IMR-90 (cell line): ENCODE data around the gene EIF4E3. TPM values are rescaled to one million over a fixed set of nuclear protein-coding genes. Genes with fewer than 3 reads are reported as not detected.

Source experiments
- ATAC-seq: fragments of 200-7000 bp; cut with Tn5 transposase; 2 replicates; pipeline ENCODE4 v1.9.1; 2020; ENCODE audit warnings: low read depth, mild to moderate bottlenecking, moderate library complexity
- BruUV-seq: library from RNA; stranded (reverse); fragments of 400-500 nt; replicated peaks from 2 replicates; lab custom pipeline; 2021; lab: Mats Ljungman, UMichigan
- CTCF ChIA-PET: fragments of 300-600 bp; formaldehyde crosslinking; extraction: SDS; loops from one replicate; lab custom pipeline; 2021; ENCODE audit warnings: antibody characterized with exemption; lab: Yijun Ruan, JAX
- POLR2A ChIA-PET: fragments of 300-600 bp; sonication (Branson Sonifier 250); formaldehyde crosslinking; loops from one replicate; lab custom pipeline; 2022; ENCODE audit warnings: antibody characterized with exemption; ENCODE audit not compliant: unreplicated experiment; lab: Charles Lee
- DNase-seq: peaks from one replicate; pipeline ENCODE4 v3.0.0; 2013
- H2AFZ ChIP-seq: replicated peaks from 2 replicates; pipeline ENCODE3; 2013; ENCODE audit warnings: low read length, mild to moderate bottlenecking; ENCODE audit not compliant: poor library complexity
- H2AK5ac ChIP-seq: 2 replicates; pipeline ENCODE4 v1.6.1; 2013; ENCODE audit warnings: low read depth, low read length, inconsistent platforms
- H2AK9ac ChIP-seq: replicated peaks from 2 replicates; pipeline ENCODE3; 2013; ENCODE audit warnings: mild to moderate bottlenecking, low read depth, low read length, moderate library complexity; ENCODE audit not compliant: poor library complexity
- H2BK120ac ChIP-seq: 2 replicates; pipeline ENCODE4 v1.6.1; 2013; ENCODE audit warnings: low read depth, low read length, inconsistent platforms
- H2BK15ac ChIP-seq: 3 replicates; pipeline ENCODE4 v1.6.1; 2013; ENCODE audit warnings: low read depth, low read length, inconsistent platforms
- H2BK20ac ChIP-seq: 2 replicates; pipeline ENCODE4 v1.6.1; 2013; ENCODE audit warnings: low read depth, mild to moderate bottlenecking, inconsistent platforms, low read length, moderate library complexity
- H2BK5ac ChIP-seq: 2 replicates; pipeline ENCODE4 v1.6.1; 2013; ENCODE audit warnings: mild to moderate bottlenecking, low read depth, low read length, inconsistent platforms; ENCODE audit not compliant: poor library complexity, severe bottlenecking
- H3K14ac ChIP-seq: replicated peaks from 2 replicates; pipeline ENCODE4 v1.6.1; 2013; ENCODE audit warnings: low read depth, low read length, inconsistent platforms
- H3K18ac ChIP-seq: 2 replicates; pipeline ENCODE4 v1.6.1; 2013; ENCODE audit warnings: low read depth, low read length, control low read depth
- H3K23ac ChIP-seq: 2 replicates; pipeline ENCODE4 v1.6.1; 2013; ENCODE audit warnings: low read depth, low read length, inconsistent platforms
- H3K27ac ChIP-seq: 2 replicates; pipeline ENCODE4 v1.5.1; 2013; ENCODE audit warnings: mild to moderate bottlenecking, control low read depth, low read length; ENCODE audit not compliant: insufficient read depth
- H3K27me3 ChIP-seq: 2 replicates; pipeline ENCODE4 v1.6.1; 2013; ENCODE audit warnings: low read length; ENCODE audit not compliant: control insufficient read depth, insufficient read depth
- H3K36me3 ChIP-seq: 2 replicates; pipeline ENCODE4 v1.6.1; 2013; ENCODE audit warnings: low read length, mixed read lengths; ENCODE audit not compliant: control insufficient read depth, insufficient read depth
- H3K4ac ChIP-seq: 2 replicates; pipeline ENCODE4 v1.6.1; 2013; ENCODE audit warnings: low read depth, low read length, inconsistent platforms
- H3K4me1 ChIP-seq: 2 replicates; pipeline ENCODE4 v1.6.1; 2013; ENCODE audit warnings: low read length, mixed read lengths; ENCODE audit not compliant: control insufficient read depth, insufficient read depth
- H3K4me2 ChIP-seq: 2 replicates; pipeline ENCODE4 v1.6.1; 2013; ENCODE audit warnings: low read depth, mild to moderate bottlenecking, control low read depth, low read length, moderate library complexity
- H3K4me3 ChIP-seq: 2 replicates; pipeline ENCODE4 v1.5.1; 2013; ENCODE audit warnings: low read depth, mild to moderate bottlenecking, control low read depth, low read length, moderate library complexity; ENCODE audit not compliant: insufficient read depth
- H3K56ac ChIP-seq: 2 replicates; pipeline ENCODE4 v1.6.1; 2013; ENCODE audit warnings: low read length, inconsistent platforms; ENCODE audit not compliant: insufficient read depth; ENCODE audit errors: extremely low read depth
- H3K79me1 ChIP-seq, 2 experiments: 2 replicates each; pipeline ENCODE4 v1.6.1; 2013; ENCODE audit warnings: low read length in 2 of 2, inconsistent platforms in 1 of 2, low read depth in 1 of 2
- H3K9ac ChIP-seq: 2 replicates; pipeline ENCODE4 v1.6.1; 2013; ENCODE audit warnings: low read depth, low read length, control low read depth
- H3K9me1 ChIP-seq: 2 replicates; pipeline ENCODE4 v1.6.1; 2013; ENCODE audit warnings: low read length, inconsistent platforms; ENCODE audit not compliant: insufficient read depth
- H3K9me3 ChIP-seq: 2 replicates; pipeline ENCODE4 v1.6.1; 2013; ENCODE audit warnings: low read length; ENCODE audit not compliant: control insufficient read depth, insufficient read depth
- H4K20me1 ChIP-seq: 2 replicates; pipeline ENCODE4 v1.6.1; 2013; ENCODE audit warnings: low read length, inconsistent platforms; ENCODE audit not compliant: insufficient read depth
- H4K5ac ChIP-seq: 2 replicates; pipeline ENCODE4 v1.6.1; 2013; ENCODE audit warnings: mild to moderate bottlenecking, low read depth, low read length, control low read depth
- H4K8ac ChIP-seq, 2 experiments: 2 replicates each; pipeline ENCODE4 v1.6.1; 2013; ENCODE audit warnings: low read depth in 2 of 2, low read length in 2 of 2, control low read depth in 1 of 2, inconsistent platforms in 1 of 2
- H4K91ac ChIP-seq: 2 replicates; pipeline ENCODE4 v1.6.1; 2013; ENCODE audit warnings: low read depth, low read length, inconsistent platforms; ENCODE audit not compliant: insufficient read depth
- BHLHE40 ChIP-seq: fragments of 150-350 bp; IDR thresholded peaks from 2 replicates; pipeline ENCODE4 v1.6.1; 2016; ENCODE audit warnings: mild to moderate bottlenecking, low read depth, low read length
- CEBPB ChIP-seq: IDR thresholded peaks from 2 replicates; pipeline ENCODE4 v1.6.1; 2012; ENCODE audit warnings: low read depth, low read length, improper control_type of control experiment
- CTCF ChIP-seq: conservative IDR thresholded peaks from 2 replicates; pipeline ENCODE4 v1.5.1; 2012; ENCODE audit warnings: mild to moderate bottlenecking, low read depth, low read length, improper control_type of control experiment
- ELK1 ChIP-seq: fragments of 150-350 bp; IDR thresholded peaks from 2 replicates; pipeline ENCODE4 v1.6.1; 2016; ENCODE audit warnings: low read depth, mild to moderate bottlenecking, low read length, moderate library complexity, borderline replicate concordance
- FOS ChIP-seq: fragments of 150-350 bp; IDR thresholded peaks from 2 replicates; pipeline ENCODE4 v1.6.1; 2016; ENCODE audit warnings: low read depth, low read length
- MAFK ChIP-seq: IDR thresholded peaks from 2 replicates; pipeline ENCODE4 v1.6.1; 2012; ENCODE audit warnings: low read depth, low read length, improper control_type of control experiment
- MAZ ChIP-seq: IDR thresholded peaks from 2 replicates; pipeline ENCODE4 v1.6.1; 2012; ENCODE audit warnings: low read depth, mild to moderate bottlenecking, low read length, improper control_type of control experiment, moderate library complexity, borderline replicate concordance
- MXI1 ChIP-seq: IDR thresholded peaks from 2 replicates; pipeline ENCODE4 v1.6.1; 2012; ENCODE audit warnings: low read depth, mild to moderate bottlenecking, low read length, moderate library complexity, borderline replicate concordance
- NFE2L2 ChIP-seq: fragments of 150-350 bp; IDR thresholded peaks from 2 replicates; pipeline ENCODE4 v1.6.1; 2016; ENCODE audit warnings: low read depth, mild to moderate bottlenecking, low read length
- POLR2A ChIP-seq: IDR thresholded peaks from 2 replicates; pipeline ENCODE4 v1.6.1; 2012; ENCODE audit warnings: mild to moderate bottlenecking, low read depth, low read length
- RAD21 ChIP-seq: IDR thresholded peaks from 2 replicates; pipeline ENCODE4 v1.6.1; 2012; ENCODE audit warnings: low read length, improper control_type of control experiment
- RCOR1 ChIP-seq: IDR thresholded peaks from 2 replicates; pipeline ENCODE4 v1.6.1; 2012; ENCODE audit warnings: mild to moderate bottlenecking, low read length, improper control_type of control experiment; ENCODE audit not compliant: insufficient replicate concordance
- RFX5 ChIP-seq: IDR thresholded peaks from 2 replicates; pipeline ENCODE4 v1.8.0; 2012; ENCODE audit warnings: low read depth, mild to moderate bottlenecking, low read length, moderate library complexity
- SMC3 ChIP-seq: fragments of 150-350 bp; IDR thresholded peaks from 2 replicates; pipeline ENCODE4 v1.6.1; 2016; ENCODE audit warnings: low read depth, mild to moderate bottlenecking, antibody characterized with exemption, low read length, moderate library complexity
- WGBS, 2 experiments: methylation state at CpG; one replicate each; pipeline versions ENCODE4 v1.1.5 to v1.1.7; 2013; ENCODE audit warnings: missing lambda C conversion rate in 2 of 2; ENCODE audit not compliant: insufficient read length in 1 of 2; ENCODE audit errors: extremely low coverage in 2 of 2; 5-methylcytosine and 5-hydroxymethylcytosine counted together
- dilution Hi-C: fragments of 300-500 bp; cut with HindIII; formaldehyde crosslinking; loops from one replicate; pipeline ENCODE4 v1.14.3; 2018; ENCODE audit warnings: low sequenced_read_pairs; ENCODE audit not compliant: unreplicated experiment
- in situ Hi-C: fragments of 300-500 bp; cut with MboI; formaldehyde crosslinking; loops from 3 replicates; pipeline ENCODE4 v1.14.3; 2019; ENCODE audit warnings: low sequenced_read_pairs, inconsistent platforms, mixed read lengths
- intact Hi-C: fragments of 100-400 bp; cut with micrococcal nuclease; formaldehyde crosslinking; loops from 2 replicates; pipeline ENCODE4 v1.10.0; 2022
- polyA plus RNA-seq, 3 experiments: library from polyadenylated mRNA; depleted of rRNA; stranded (reverse); fragments of >200 nt; gene quantifications; 2 replicates each; pipeline ENCODE4 v1.2.3, GENCODE V29; 2012; ENCODE audit warnings: low replicate concordance in 1 of 3
- total RNA-seq: library from RNA; depleted of rRNA; stranded (reverse); fragments of >200 nt; gene quantifications from 2 replicates; pipeline ENCODE4 v1.2.3, GENCODE V29; 2012
- TF ChIP-seq, protein P1 (sequence below): fragments of 150-350 bp; IDR thresholded peaks from 2 replicates; pipeline ENCODE4 v1.6.1; 2017; ENCODE audit warnings: mild to moderate bottlenecking, antibody characterized with exemption, low read length, low read depth

Gene EIF4E3
- total and polyA plus RNA-seq, 2 of the 4 experiments (the other 2 are of a cell fraction): 0.72 to 1.1 TPM

GRCh38 chr3:71753701-71754609 is 28.8 kb upstream of the EIF4E3 start, which contains the start of gene GPR27:
Gene GPR27 (plus strand): TSS chr3:71753855. CDS start chr3:71754050, 195 bp downstream.
- Histone ChIP-seq H4K20me1 (no peaks in the 10 kb centered on the region), H3K27me3 (peaks cover 53% of the 10 kb centered on the region), H2BK20ac (no peak within 1 kb of the TSS), H3K4me2 (peak within 1 kb of the TSS; percentile 93), H2BK5ac (no peak within 1 kb of the TSS), H3K23ac (no peak within 1 kb of the TSS), H3K4ac (no peak within 1 kb of the TSS), H3K79me1 (no peaks in the 10 kb centered on the region), H4K91ac (no peak within 1 kb of the TSS), H3K4me3 (peak within 1 kb of the TSS; percentile 32; the same call in 1 of the 2 replicates), H3K14ac (no peak within 1 kb of the TSS), H2BK120ac (no peak within 1 kb of the TSS), H2AK9ac (no peak within 1 kb of the TSS), H3K27ac (no peak within 1 kb of the TSS), H3K9me1 (no peaks in the 10 kb centered on the region), H2BK15ac (no peak within 1 kb of the TSS), H4K5ac (no peak within 1 kb of the TSS), H3K56ac (no peak within 1 kb of the TSS), H4K8ac (no peak within 1 kb of the TSS), H3K9ac (no peak within 1 kb of the TSS), H3K4me1 (no peaks in the 10 kb centered on the region), H3K9me3 (no peaks in the 10 kb centered on the region), H3K36me3 (no peaks in the 10 kb centered on the region), H2AFZ (peak within 1 kb of the TSS; percentile 69), H3K18ac (no peak within 1 kb of the TSS), H2AK5ac (no peak within 1 kb of the TSS)
- in situ Hi-C loops (no loop called here), intact Hi-C loops (no loop called here), dilution Hi-C loops (no loop called here)
- DNase-seq (peak; percentile 12), ATAC-seq (peak; percentile 77)
- CTCF ChIA-PET: no interaction called here
- POLR2A ChIA-PET: no interaction called here
- no TSS peak for BruUV-seq
- WGBS, 2 experiments: 1% methylated on average over 80 of the region's 131 CpGs; no CpG with 5 or more reads in 1 of the 2 experiments
- TF ChIP-seq MAZ (no peak), ELK1 (no peak), POLR2A (no peak), CEBPB (no peak), FOS (no peak), SMC3 (no peak), MXI1 (no peak), CTCF (no peak), RAD21 (no peak), MAFK (no peak), BHLHE40 (no peak), NFE2L2 (no peak), RFX5 (no peak), RCOR1 (no peak)
- TF ChIP-seq, protein P1, sequence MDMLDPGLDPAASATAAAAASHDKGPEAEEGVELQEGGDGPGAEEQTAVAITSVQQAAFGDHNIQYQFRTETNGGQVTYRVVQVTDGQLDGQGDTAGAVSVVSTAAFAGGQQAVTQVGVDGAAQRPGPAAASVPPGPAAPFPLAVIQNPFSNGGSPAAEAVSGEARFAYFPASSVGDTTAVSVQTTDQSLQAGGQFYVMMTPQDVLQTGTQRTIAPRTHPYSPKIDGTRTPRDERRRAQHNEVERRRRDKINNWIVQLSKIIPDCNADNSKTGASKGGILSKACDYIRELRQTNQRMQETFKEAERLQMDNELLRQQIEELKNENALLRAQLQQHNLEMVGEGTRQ: no peak
